Measurements from ENCODE around the gene RDH14. TPM values are rescaled to one million over a fixed set of nuclear protein-coding genes. Genes with fewer than 3 reads are reported as not detected.

RDH14 gene
- total and polyA plus RNA-seq, 2 experiments from 2014 or later = 38.1 to 40.6 TPM

DNA sequence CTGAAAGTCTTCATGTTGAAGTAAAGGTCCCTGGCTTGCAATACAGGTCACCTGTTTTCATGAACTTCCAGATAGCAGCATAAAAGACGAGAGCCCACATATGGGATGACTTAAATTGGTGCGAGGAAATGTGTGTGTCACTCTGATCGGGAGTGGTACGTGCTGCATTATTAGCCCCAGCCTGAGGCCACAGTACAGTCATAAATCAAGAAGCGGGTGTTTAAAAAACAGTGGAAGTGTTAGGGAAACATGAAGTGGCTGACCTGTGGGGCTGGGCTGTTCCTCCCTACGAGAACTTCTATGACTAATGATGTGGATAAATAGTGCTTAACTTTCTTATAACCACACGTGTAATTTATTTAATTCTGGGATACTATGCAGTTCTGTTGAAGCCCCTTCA, 24.4 kb downstream of the RDH14 start (continued):
- no peak for TF ChIP-seq CTCF (conservative IDR thresholded peaks at IDR 0.05; ENCODE audit: low read depth in 2 of 2)
- no peak for TF ChIP-seq POLR2AphosphoS5 (IDR thresholded peaks at IDR 0.05; ENCODE audit: low read depth)
- no peak for TF ChIP-seq EZH2 (IDR thresholded peaks at IDR 0.05; ENCODE audit: low read depth, unreplicated experiment)
- no peak for TF ChIP-seq ZNF114 (CRISPR knock-in tag; IDR thresholded peaks at IDR 0.05)

DNA sequence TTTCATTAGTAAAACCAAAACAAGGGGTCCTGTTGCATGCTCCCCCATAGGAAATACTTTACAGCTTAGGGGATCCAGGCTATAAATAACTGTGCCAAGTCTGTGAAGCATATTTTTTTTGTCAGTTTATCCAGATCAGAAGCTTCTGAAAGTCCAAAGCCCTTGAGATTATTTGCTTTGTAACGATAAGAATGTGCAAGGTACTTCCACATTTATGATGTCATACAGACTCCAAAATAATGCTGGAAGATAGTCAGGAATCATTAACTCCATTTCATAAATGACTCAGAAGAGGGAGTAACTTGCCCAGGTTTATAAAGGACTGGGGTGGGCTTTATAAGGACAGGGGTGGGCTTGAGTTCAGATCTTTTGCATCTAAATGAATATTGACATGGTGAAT, 29.3 kb downstream of the RDH14 start:
- Mint-ChIP-seq H3K9me3 (no peaks in the 10 kb centered on the region), H3K4me1 (no peaks in the 10 kb centered on the region; the same call in 2 of the 3 replicates), H3K4me3 (no peak overlapping the region), H3K27me3 (ENCODE audit: insufficient read depth, low read depth, poor library complexity) (no peaks in the 10 kb centered on the region), H3K27ac (no peak overlapping the region), H3K36me3 (ENCODE audit: low read depth) (no peaks in the 10 kb centered on the region)
- H2AFZ ChIP-seq = no peak overlapping the region
- no peak overlapping the region for H3K27ac ChIP-seq (ENCODE audit: low read depth)
- no peaks in the 10 kb centered on the region for H4K20me1 ChIP-seq (replicated peaks; ENCODE audit: insufficient read depth)
- H3K4me1 ChIP-seq (ENCODE audit: insufficient read depth) = no peaks in the 10 kb centered on the region
- DNase-seq (ENCODE audit: low spot score) (no peak), ATAC-seq (no peak)
- H3K79me2 ChIP-seq (replicated peaks; ENCODE audit: insufficient read depth) = no peaks in the 10 kb centered on the region
- no peaks in the 10 kb centered on the region for H3K36me3 ChIP-seq (ENCODE audit: insufficient read depth)
- H3K27me3 ChIP-seq (ENCODE audit: insufficient read depth) = no peaks in the 10 kb centered on the region
- H3K9me2 ChIP-seq (ENCODE audit: insufficient read depth) = no peaks in the 10 kb centered on the region
- H3K4me3 ChIP-seq = no peak overlapping the region
- H3F3A ChIP-seq (replicated peaks; ENCODE audit: low read depth) = no peaks in the 10 kb centered on the region
- H3K4me2 ChIP-seq = no peak overlapping the region
- TF ChIP-seq JUNB (IDR thresholded peaks at IDR 0.05; ENCODE audit: unreplicated experiment) (no peak), NANOG (IDR thresholded peaks at IDR 0.05; ENCODE audit: borderline replicate concordance) (no peak), CTCF (conservative IDR thresholded peaks at IDR 0.05; ENCODE audit: low read depth in 2 of 2) (no peak), STAT1 (IDR thresholded peaks at IDR 0.05; ENCODE audit: unreplicated experiment) (no peak), EZH2phosphoT487 (IDR thresholded peaks at IDR 0.05; ENCODE audit: unreplicated experiment) (no peak), ZNF331 (CRISPR knock-in tag; IDR thresholded peaks at IDR 0.05; ENCODE audit: low read depth) (no peak), POLR2AphosphoS5 (IDR thresholded peaks at IDR 0.05; ENCODE audit: low read depth) (no peak), CREB1 (CRISPR knock-in tag; IDR thresholded peaks at IDR 0.05; ENCODE audit: low read depth) (no peak), REST (IDR thresholded peaks at IDR 0.05; ENCODE audit: unreplicated experiment) (no peak), ZNF462 (CRISPR knock-in tag; IDR thresholded peaks at IDR 0.05) (no peak), ZNF114 (CRISPR knock-in tag; IDR thresholded peaks at IDR 0.05) (no peak)
